MG63 (cell line): ENCODE data around the gene ARHGEF7. TPM values are rescaled to one million over a fixed set of nuclear protein-coding genes. Genes with fewer than 3 reads are reported as not detected.

Source experiments
- DNase-seq: peaks from one replicate; pipeline ENCODE4 v3.0.0-alpha.2; 2020
- H3K27me3 ChIP-seq: fragments of 250-450 bp; sonication (Bioruptor Pico); 2 replicates; pipeline ENCODE4 v1.5.1; 2020; ENCODE audit warnings: mild to moderate bottlenecking, moderate library complexity
- H3K36me3 ChIP-seq: fragments of 250-450 bp; sonication (Bioruptor Pico); 2 replicates; pipeline ENCODE4 v1.5.1; 2020; ENCODE audit warnings: mild to moderate bottlenecking, moderate library complexity
- H3K4me3 ChIP-seq: fragments of 250-450 bp; sonication (Bioruptor Pico); 2 replicates; pipeline ENCODE4 v1.5.1; 2020; ENCODE audit warnings: mild to moderate bottlenecking, moderate library complexity
- H3K9me3 ChIP-seq: fragments of 250-450 bp; sonication (Bioruptor Pico); 2 replicates; pipeline ENCODE4 v1.5.1; 2020; ENCODE audit warnings: mild to moderate bottlenecking, moderate library complexity
- total RNA-seq: library from RNA; depleted of rRNA; stranded (reverse); fragments of >200 nt; shearing (Covaris generic); gene quantifications from 2 replicates; pipeline ENCODE4 v1.2.3, GENCODE V29; 2014; ENCODE audit warnings: low replicate concordance

Gene ARHGEF7
- total RNA-seq, 1 experiment from 2014 or later = 9.7 TPM

DNA sequence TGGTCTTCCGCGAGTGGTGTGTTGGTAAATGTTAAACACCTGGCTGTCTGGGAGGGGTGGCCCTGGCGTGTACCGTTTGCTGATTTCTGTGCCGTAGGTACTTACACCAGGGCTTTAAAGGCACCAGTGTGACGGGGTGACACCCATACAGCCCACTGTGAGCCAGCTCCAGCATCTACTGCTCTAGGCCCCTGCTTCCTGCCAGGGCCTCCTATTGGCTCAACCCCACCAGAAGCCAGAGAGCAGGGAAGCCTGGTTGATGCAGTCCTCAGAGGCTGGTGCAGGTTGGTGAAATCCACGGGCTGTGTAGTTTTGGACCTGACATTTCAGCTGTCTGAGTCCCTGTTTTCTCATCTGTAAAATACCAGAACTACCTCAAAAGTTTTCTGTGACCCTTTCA, 30.4 kb downstream of the ARHGEF7 start:
- Histone ChIP-seq H3K27me3 (peaks cover 4% of the 10 kb centered on the region), H3K36me3 (no peaks in the 10 kb centered on the region), H3K4me3 (no peak overlapping the region), H3K9me3 (no peaks in the 10 kb centered on the region)
- DNase-seq = no peak

DNA sequence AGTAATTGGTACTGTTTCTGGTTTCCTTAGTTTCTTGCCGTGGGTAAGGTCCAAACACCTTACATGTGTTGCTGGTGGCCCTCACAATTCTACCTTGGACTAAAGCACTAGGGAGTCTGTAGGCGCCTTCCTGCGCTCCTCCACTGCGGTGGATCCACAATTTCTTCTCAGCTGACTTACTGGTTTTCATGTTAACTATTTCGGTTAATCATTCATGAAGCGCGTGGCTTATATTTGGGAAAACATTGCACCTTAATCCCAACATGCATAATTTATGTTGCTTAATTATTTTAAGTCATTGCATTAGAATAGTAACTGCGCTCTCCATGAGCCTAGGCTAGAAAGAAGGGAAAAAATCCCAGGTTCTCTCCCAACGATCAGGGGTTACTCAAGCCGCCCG, 37.7 kb downstream of the ARHGEF7 start:
- DNase-seq = no peak
- Histone ChIP-seq H3K4me3 (peak overlapping the region; percentile 81), H3K9me3 (no peaks in the 10 kb centered on the region), H3K36me3 (peaks cover 8% of the 10 kb centered on the region), H3K27me3 (no peaks in the 10 kb centered on the region)

- peaks cover 8% of the 10 kb centered on the region for H3K36me3 ChIP-seq
- no peaks in the 10 kb centered on the region for H3K27me3 ChIP-seq
- peak; percentile 95 for DNase-seq
- peak overlapping the region; percentile 81 for H3K4me3 ChIP-seq
- no peaks in the 10 kb centered on the region for H3K9me3 ChIP-seq
Observed at GRCh38 chr13:111153279-111153976, 38.3 kb downstream of the ARHGEF7 start.

- no peaks in the 10 kb centered on the region for H3K27me3 ChIP-seq
- DNase-seq = no peak
- H3K36me3 ChIP-seq = peaks cover 8% of the 10 kb centered on the region
- H3K4me3 ChIP-seq = peak overlapping the region; percentile 81
- H3K9me3 ChIP-seq = no peaks in the 10 kb centered on the region
Observed at GRCh38 chr13:111153977-111154332, 38.8 kb downstream of the ARHGEF7 start.

DNA sequence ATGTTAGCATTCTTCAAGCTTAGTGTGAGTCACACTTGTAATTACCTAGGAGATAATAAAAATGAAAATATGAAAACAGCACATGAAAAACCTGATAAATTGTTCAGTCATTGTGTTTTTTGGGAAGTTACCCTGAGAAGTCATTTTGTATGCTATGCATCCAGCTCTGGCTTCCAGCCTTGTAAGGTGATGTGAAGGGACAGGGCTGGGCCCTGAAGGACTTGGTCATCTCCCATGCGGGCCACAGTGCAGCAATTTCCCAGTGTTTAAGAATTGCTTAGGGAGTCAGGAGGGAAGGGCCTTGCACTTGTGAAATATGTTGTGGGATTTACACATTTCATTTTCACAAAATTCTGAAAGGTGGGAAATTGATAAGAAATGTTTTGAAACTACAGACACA, 41.3 kb downstream of the ARHGEF7 start:
- H3K27me3 ChIP-seq = no peaks in the 10 kb centered on the region
- no peaks in the 10 kb centered on the region for H3K9me3 ChIP-seq
- H3K36me3 ChIP-seq = peaks cover 10% of the 10 kb centered on the region
- no peak for DNase-seq
- no peak overlapping the region for H3K4me3 ChIP-seq

- Histone ChIP-seq H3K27me3 (no peaks in the 10 kb centered on the region), H3K4me3 (no peak overlapping the region), H3K36me3 (peaks cover 15% of the 10 kb centered on the region), H3K9me3 (no peaks in the 10 kb centered on the region)
- DNase-seq = no peak
Observed at GRCh38 chr13:111158136-111158805, 43.2 kb downstream of the ARHGEF7 start.

DNA sequence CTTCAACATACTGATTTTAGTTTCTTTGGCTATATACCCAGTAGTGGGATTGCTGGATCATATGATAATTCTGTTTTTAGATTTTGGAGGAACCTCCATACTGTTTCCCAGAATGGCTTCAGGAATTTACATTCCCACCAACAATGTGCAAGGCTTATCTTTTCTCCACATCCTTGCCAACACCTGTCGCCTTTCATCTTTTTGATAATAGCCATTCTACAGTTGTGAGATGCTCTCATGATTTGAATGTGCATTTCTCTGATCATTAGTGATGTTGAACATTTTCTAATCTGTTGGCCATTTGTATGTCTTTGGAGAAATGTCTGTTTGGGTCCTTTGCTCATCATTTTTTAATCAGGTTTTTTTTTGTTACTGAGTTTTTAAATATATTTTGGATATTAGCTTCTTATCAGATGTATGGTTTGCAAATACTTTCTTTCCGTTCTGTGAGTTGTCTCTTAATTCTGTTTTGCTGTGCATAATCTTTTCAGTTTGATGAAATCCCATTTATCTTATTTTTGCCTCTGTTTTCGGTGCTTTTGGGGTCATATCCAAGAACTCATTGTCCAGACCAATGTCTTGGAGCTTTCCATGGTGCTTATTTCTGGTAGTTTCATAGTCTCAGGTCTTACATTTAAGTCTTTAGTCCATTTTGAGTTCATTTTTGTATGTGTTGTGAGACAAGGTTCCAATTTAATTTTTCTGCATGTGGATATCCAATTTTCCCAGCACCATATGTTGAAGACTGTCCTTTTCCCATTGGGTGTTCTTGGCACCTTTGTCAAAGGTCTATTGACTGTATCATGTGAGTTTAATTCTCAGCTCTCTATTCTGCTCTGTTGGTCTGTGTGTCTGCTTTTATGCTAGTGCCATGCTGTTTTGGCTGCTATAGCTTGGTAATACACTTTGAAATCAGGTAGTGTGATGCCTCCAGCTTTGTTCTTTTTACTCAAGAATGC, 44.5 kb downstream of the ARHGEF7 start:
- DNase-seq = no peak
- Histone ChIP-seq H3K36me3 (peaks cover 15% of the 10 kb centered on the region), H3K9me3 (no peaks in the 10 kb centered on the region)

DNA sequence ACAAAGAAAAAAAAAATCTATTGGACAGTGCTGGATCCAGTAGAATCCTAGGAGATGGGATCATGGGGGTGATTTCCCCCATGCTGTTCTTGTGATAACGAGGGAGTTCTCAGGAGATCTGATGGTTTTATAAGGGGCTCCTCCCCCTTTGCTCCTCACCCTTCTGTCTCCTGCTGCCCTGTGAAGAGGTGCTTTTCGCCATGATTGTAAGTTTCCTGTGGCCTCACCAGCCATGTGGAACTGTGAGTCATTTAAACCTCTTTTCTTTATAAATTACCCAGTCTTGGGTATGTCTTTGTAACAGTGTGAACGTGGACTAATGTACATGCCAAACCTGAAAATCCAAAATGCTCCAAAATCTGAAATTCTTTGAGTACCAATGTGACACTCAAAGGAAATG, 45.5 kb downstream of the ARHGEF7 start:
- no peak for DNase-seq
- Histone ChIP-seq H3K4me3 (no peak overlapping the region), H3K27me3 (no peaks in the 10 kb centered on the region), H3K9me3 (no peaks in the 10 kb centered on the region), H3K36me3 (peaks cover 10% of the 10 kb centered on the region)

More for the DNA sequence above, 44.5 kb downstream of the ARHGEF7 start:
- no peaks in the 10 kb centered on the region for H3K27me3 ChIP-seq
- H3K4me3 ChIP-seq = no peak overlapping the region

DNA sequence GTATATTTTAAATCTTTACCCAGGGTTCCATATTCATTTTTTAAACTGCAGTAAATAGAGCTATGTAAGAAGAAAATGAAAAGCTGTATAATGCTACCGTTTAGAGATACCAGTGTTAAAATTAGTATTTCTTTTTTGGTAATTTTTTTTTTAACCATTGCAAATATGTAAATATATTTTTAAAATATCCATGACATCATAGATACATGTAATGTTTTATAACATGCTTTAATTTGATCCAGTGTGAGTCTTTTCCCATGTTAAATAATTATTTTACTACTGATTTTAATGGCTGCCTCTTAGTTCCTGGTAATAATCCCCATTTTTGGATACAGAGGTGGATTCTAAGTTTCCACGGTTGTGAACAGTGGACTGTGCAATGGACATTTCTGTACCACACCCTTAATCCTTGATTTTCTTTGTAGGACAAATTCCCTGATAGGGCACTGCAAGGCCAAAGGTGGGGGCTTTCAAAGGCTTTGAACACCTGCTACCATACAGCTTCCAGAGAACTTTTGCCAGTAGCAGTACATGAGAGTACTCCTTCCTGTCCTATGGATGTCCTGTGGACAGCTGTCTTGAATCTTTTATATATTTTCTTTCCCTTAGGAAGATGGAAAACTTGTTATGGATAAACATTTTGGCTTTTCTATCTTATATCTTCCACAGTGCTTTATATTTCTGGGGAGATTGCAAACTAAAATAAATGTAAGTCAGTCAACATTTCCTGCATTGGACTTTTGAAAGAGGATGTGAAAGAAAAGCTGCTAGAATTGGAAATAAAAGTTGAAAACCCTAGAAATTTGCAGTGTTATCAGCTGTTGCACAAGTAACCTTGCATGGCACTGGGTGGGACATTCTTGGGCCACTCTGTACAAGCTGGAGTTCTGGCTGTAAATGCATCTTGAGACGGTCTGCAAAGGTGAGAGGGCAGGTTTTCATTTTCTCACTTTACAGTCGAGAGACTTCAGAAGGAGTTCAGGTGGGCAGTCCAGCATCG, 46.8 kb downstream of the ARHGEF7 start:
- no peak overlapping the region for H3K4me3 ChIP-seq
- DNase-seq = no peak
- no peaks in the 10 kb centered on the region for H3K27me3 ChIP-seq
- peaks cover 7% of the 10 kb centered on the region for H3K36me3 ChIP-seq
- H3K9me3 ChIP-seq = no peaks in the 10 kb centered on the region

- no peak for DNase-seq
- Histone ChIP-seq H3K27me3 (no peaks in the 10 kb centered on the region), H3K9me3 (no peaks in the 10 kb centered on the region), H3K36me3 (peaks cover 11% of the 10 kb centered on the region), H3K4me3 (no peak overlapping the region)
Observed at GRCh38 chr13:111165241-111166010, 50.3 kb downstream of the ARHGEF7 start.

GRCh38 chr13:111166882-111167675, 52.0 kb downstream of the ARHGEF7 start:
- Histone ChIP-seq H3K27me3 (no peaks in the 10 kb centered on the region), H3K36me3 (peaks cover 9% of the 10 kb centered on the region), H3K4me3 (no peak overlapping the region), H3K9me3 (no peaks in the 10 kb centered on the region)
- DNase-seq = no peak

DNA sequence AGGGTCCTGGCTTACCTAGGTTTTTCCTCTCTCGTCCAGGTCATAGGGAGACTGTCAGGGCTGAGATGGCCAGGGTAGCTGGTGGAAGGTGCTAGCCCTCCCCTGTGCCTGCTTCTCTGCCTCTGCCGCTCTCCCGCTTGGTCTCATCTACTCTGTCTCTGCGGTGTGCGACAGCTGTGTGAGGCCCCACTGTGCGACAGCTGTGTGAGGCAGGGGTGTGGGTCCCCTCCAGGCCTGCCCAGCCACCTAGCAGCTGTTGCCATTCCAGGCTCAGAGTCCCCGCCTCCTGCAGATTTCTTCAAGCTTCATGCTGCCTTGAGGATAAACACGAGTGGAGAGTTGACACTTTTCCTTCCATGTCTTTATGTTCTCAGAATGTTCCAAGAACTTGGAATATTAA, 53.0 kb downstream of the ARHGEF7 start:
- no peak for DNase-seq
- H3K4me3 ChIP-seq = no peak overlapping the region
- H3K36me3 ChIP-seq = peaks cover 6% of the 10 kb centered on the region; the same call in 1 of the 2 replicates

DNA sequence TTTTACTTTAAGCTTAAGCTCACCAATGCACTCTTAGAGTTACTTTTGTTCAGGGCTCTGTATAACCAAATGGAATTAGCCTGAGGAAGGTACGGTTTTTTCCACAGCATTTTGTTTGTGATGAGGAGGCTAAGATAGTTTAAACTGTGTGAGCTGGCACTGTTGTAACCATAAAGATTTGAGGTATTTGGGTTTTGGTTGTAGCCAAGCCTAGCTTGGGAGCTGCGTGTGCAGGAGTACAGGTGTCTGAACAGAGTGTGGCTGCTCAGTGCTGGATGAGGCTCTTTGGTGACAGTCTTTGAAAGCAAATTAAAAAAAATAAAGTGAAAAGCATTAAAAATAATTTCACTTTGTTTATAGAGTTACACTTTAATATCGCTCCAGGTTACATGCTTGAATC, 56.0 kb downstream of the ARHGEF7 start:
- Histone ChIP-seq H3K9me3 (no peaks in the 10 kb centered on the region), H3K4me3 (no peak overlapping the region), H3K27me3 (no peaks in the 10 kb centered on the region), H3K36me3 (peaks cover 4% of the 10 kb centered on the region; the same call in 1 of the 2 replicates)
- DNase-seq = no peak

More for the DNA sequence above, 53.0 kb downstream of the ARHGEF7 start:
- Histone ChIP-seq H3K9me3 (no peaks in the 10 kb centered on the region), H3K27me3 (no peaks in the 10 kb centered on the region)

DNA sequence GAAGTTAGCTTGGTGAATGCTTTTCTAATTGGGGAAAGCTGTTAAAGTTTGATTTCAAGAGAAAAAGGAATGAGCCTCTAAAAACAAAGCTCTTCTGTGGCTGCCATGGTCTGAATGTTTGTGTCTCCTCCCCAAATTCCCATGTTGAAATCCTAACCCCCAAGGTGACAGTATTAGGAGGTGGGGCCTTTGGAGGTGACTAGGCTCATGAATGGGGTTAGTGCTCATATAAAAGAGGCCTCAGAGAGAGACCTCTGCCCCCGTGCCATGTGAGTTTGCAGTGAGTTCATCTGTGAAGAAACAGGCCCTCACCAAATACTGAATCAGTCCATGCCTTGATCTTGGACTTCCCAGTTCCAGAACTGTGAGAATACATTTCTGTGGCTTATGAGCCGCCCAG, 56.5 kb downstream of the ARHGEF7 start:
- H3K9me3 ChIP-seq = no peaks in the 10 kb centered on the region
- no peak overlapping the region for H3K4me3 ChIP-seq
- no peak for DNase-seq
- no peaks in the 10 kb centered on the region for H3K27me3 ChIP-seq
- H3K36me3 ChIP-seq = peaks cover 4% of the 10 kb centered on the region; the same call in 1 of the 2 replicates
